Activated CD4-positive, CD25-positive, alpha-beta regulatory T cell treated with anti-CD3 and anti-CD28 coated beads, Interleukin-2, amount 50 U/mL, for 72 hours (primary cell): ENCODE data around the gene LARGE1.

Source experiments
- DNase-seq: peaks from one replicate; pipeline ENCODE4 v3.0.0; 2021

The LARGE1 gene

DNA sequence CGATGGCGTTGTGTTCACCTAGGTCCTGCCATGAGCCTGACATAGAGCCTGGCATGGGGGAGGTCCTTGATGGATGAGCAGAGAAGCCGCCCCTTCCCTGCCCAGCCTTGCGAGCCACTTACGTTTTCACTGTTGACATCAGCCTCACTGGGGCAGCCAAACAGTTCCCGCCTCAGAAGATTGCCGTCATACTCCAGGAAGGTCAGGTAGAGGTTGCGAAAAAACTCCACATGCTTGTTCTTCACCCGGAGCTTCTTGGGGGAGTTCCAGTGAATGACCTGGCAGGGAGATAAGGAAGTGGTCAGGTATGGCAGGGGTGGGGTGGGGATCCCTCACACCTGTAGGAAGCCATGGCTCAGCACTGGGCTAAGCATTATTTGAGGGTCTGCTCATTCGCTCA is 582.8 kb downstream of the LARGE1 start:
- no peak for DNase-seq

DNA sequence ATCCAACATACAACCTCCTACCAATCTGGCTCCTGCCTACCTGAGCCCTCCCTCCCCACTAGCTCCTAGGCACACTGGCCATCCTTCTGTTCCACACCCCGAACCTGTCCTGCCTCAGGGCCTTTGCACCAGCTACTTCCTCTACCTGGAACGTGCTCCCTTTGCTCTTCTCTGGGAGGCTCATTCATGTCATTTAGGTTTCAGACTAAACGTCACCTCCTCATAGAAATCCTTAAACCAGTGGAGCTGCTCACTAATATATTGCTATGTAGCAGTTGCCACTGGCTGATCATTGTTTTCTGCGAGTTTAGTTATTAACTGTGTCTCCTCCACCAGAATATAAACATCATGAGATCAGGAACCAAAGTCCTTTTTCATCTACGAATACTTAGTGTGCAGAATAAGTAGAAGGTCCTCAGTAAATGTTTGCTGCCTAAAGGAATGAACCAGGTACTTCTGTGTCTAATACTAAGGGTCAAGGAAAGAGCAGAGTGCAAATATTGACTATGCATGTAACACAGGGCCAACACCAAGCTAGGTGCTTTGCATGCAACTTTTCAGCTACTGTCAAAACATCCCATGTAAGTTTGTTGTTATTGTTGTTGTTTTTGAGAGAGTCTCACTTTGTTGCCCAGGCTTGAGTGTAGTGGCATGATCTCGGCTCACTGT is 584.5 kb downstream of the LARGE1 start:
- DNase-seq, result no peak

DNA sequence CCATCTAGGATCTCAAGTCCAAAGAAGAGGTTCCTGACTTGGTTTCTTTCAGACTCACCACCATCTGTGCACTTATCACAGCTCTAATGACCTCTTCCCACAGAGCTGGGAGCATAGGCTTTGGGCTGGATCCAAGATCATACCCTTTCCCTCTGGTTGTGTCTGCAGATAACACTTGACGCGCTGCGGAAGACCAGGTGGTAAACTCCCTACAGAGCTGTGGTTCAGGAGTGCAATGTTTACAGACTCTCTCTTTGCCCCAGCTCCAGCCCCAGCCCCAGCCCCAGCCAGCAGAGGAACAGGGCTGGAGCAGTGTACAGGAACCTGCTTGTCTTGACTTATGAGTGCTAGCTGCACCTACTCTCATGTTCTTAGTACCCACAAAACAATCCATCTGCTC is 587.7 kb downstream of the LARGE1 start:
- DNase-seq, result no peak

DNA sequence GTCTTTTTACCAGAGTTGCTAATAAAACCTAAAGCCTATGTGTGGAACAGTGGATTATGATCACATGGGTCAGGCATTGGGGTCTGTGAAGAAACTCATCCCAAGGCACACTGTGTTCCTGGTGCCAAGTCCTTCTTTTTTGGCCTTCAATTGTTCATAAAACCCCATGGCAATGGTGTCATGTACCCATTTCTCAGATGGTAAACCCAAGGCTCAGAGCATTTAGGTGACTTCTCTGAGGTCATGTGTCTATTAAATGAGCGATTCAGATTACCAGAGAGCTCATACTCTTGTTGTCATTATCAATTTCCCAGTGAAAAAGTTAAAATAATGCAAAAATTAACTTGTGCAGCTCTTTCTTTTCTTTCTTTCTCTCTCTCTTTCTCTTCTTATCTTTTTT is 589.3 kb downstream of the LARGE1 start:
- no peak for DNase-seq

DNA sequence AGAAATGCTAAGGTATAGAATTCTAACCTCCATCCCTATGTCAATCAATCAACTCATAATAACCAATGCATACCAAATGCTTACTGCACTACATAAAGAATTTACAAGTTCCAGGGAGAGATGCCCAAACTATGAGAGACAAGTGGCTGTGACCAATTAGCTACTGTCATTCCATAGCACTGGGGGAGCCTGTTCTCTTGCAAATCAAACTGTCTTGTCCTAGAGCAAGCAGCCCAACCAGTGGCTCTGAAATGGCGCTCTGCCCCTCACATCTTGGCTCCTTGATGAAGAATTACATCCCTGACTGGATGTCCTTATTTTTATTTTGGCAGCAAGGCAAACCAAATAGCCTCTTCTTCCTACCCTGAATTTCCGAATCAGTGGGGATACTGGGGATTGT is 589.7 kb downstream of the LARGE1 start:
- DNase-seq, result no peak

DNA sequence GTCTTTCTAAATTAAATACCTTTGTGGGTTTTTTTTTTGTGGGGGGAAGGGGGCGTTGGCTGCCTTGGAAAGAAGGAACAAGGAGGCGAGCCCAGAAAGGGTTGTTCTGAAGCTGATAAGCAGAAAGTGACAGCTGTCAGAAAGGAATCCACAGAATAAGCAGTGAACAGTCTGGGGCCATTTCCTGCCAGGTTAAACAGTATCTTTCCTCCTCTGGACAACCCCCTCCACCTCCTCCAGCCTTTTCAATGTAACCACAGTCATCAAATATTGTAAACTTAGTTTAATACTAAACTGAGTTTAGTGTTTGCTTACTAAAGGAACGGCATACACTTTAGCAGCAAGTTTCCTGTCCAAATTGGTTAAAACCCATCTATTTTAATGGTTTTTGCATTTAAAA is 590.9 kb downstream of the LARGE1 start:
- DNase-seq, result no peak

DNA sequence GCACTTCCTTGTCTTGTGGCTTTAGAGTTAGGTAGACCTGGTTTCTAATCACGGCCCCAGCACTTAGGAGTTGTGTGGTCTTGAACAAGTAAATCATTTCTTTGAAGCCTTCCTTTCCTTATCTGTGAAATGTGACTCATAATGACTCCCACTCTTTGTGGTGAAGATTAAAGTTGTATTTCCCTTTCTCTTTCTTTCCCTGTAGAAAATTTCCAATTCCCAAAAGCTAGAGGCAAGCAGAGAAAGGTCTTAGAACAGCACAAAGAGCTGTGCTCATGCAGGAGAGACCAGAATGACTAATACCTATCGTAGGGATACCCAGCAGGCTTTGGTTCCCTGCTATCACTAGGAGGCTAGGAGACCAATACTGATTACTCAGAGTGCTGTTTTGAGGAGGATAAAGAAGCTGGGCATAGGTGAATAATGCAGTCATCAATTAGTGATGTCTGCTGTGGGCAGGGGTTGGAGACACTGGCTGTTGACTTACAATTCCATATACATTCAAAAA is 591.4 kb downstream of the LARGE1 start:
- DNase-seq, result no peak

DNA sequence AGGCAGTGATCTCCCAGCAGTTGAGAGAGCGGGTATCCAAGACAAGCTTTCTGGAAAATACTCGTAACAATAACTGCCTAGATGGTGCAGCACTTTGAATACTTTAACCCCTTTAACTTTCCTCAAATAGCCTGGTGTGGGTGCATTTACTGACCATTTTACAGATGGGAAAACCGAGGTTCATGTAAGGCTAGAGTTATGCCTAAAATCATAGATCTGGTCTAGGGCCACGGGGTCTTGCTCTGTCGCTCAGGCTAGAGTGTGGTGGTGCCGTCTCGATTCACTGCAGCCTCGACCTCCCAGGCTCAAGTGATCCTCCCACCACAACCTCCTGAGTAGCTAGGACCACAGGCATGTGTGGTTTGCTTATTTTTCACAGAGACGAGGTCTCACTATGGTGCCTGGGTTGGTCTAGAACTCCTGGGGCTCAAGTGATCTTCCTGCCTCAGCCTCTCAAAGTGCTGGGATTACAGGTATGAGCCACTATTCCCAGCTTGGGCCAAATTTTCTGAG is 592.9 kb downstream of the LARGE1 start:
- no peak for DNase-seq

DNA sequence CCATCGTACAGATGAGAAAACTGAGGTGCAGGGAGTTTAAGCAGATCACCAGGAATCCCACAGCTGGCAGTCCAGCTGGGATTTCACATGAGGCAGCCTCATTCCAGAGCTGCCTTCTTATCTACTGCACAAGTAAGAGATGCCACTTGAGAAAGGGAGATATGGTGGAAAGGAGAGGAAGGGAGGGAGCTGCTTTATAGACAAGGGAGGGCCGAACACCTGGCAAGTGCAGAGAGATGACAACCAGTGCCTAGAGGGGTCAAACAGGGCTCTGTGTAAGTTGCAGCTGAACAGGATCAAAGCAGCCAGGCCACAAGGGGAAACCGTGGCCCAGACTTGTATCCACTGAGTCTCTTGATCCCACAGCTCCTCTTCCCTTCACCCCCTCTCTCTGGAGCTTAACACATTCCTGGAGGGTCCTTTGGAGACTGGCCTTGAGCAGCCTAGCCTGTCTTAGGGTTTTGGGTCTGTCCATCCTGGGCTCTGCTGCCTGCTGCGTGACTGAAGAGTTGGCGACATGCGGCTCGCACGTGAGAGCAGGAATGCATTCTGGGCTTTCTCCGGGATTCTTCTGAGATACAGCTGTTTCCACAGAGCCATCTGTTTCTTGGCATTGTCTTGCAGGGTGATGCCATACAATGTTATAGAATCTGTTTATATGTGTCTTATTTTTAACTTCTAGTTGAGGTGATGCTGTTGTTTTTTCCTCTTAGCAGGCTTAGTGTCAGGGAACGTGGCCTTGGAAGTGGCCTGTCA is 593.6 kb downstream of the LARGE1 start:
- no peak for DNase-seq

DNA sequence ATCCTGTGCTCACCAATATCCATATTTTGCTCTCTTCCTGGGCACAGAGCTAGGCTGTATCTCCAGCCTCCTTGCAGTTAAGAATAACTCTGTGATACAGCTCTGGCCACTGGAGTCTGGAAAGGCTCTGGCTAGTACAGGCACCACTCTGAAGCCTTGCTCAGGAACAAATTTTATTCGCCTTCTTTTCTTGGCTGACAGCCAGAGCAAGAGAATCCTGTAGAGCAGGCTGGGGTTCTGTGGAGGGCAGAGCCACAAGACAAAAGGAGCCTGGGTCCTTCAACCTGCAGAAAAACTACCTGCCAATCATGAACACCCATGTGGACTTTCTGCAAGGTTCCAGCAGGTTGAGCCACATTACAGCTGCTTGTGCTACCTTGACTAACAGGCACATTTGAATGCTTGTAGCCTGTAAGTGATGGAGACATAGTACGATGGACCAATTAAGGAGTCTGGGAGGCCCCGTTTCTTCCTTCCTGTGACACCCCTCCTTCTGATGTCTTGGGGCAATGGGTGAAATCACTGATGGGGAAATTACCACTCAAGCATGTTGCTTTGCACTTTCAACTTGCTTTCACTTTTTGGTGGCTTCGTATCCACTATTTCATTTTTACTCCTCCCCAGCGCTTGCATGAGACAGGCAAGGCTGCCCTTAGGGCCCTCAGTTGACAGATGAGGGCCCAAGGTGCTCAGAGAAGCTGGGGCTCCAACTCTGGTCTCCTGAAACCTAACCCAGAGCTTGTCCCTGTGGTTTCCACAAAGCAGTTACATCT is 594.9 kb downstream of the LARGE1 start:
- DNase-seq, result no peak

DNA sequence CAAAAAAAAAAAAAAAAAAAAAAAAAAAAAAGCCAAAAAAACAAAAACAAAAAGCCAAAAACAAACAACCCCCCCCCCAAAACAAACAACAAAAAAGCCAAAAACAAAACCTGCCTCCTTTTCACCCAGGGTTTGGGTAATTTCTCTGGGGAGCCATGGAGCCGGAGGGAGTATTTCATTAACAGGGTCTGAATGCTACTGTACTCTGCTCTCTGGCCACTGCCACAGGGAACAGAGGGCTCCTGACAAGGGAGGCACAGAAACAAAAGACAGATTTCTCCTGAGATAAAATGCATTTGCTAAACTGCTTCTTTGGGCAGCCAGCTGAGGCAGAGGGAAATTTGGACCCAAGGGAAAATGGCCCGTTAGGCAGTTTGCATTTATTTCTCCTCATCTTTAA is 596.0 kb downstream of the LARGE1 start:
- DNase-seq, result no peak

DNA sequence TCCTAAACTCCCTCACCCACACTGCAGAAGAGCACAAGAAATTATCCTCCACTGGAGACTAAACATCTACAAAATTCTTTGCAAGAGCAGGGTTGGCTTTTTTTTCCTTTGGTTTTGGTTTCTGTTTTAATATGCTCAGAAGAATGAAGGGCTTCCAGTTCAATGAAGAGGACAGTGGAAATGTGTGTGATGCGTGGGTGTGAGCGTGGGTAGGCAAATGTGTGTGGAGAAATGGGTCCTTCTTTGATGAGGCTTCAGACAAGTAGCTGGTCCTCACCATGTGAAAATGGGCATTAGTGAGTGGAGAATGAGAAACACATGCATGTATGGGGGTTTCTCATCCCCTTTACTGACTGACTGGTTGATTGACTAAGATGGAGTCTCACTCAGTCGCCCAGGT is 598.8 kb downstream of the LARGE1 start:
- DNase-seq, result no peak

DNA sequence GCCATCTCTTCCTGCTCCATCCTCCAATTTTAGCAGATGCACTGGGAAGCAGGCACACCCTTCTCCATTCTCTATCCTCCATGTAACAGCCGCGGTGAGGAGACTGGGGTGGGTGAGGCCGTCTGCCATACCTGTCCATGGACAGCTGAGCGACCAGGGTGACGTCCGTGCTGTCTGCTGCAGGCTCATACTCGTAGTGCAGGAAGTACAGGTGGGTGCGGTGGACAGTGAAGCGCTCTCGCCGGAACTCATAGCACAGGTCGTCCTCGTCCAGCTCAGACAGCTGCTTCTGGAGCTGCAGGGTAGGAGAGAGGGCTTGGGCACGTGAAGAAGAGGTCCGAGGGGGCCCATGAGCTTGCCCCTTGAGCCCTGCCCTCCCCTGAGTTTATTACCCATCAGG is 604.3 kb downstream of the LARGE1 start:
- DNase-seq, result no peak

DNA sequence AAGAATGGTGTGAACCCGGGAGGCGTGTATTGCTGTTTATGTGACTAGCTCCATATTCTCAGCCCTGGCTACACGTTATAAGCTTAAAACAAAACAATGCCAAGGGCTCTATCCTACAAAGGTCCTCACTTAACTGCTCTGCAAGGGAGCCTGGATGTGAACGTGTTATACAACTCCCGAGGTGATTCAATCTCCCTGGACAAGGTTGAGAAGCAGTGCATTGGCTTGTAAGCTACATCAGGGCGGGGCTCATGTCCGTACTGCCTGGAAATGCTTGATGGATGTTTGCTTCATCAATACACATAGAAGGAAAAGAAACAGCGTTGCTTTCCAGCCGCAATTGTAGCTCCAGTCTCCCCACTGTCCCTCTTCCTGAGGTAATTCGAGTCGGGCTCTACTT is 605.2 kb downstream of the LARGE1 start:
- no peak for DNase-seq

DNA sequence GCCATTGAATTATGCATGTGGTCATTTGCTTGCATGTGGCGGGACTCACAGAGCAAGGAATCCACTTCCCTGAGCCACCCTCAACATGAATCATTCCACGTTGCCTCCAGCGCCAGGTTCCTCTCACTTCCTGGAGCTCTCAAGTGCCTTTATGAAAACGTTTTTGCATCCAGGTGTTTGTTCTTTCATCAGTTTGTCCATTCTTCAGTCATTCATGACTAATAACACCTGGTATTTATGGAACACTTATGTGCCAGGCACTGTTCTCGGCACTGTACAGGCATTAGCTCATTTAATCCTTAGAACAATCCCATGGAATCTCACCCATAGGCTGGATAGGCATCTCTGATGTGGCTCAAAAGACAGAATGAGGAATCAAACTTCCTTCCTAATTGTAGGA is 606.0 kb downstream of the LARGE1 start:
- DNase-seq, result no peak

DNA sequence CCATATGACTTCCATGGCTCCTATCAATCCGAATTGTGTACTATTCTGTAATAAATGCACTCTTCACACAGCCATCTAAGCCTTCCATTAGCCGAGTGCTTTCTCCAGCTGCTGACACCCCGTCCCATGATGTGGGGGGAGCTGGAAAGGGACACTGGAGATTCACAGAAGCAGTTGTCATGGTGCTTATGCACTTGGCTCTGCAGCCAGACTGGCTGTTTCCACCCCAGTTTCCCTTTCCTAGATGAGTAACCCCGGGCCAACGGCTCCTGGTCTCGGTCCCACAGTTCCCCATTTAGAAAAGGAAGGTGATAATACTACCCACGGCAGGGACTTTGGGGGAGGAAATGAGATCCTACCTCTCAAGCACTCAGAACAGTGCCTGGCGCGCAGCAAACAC is 617.2 kb downstream of the LARGE1 start:
- no peak for DNase-seq

DNA sequence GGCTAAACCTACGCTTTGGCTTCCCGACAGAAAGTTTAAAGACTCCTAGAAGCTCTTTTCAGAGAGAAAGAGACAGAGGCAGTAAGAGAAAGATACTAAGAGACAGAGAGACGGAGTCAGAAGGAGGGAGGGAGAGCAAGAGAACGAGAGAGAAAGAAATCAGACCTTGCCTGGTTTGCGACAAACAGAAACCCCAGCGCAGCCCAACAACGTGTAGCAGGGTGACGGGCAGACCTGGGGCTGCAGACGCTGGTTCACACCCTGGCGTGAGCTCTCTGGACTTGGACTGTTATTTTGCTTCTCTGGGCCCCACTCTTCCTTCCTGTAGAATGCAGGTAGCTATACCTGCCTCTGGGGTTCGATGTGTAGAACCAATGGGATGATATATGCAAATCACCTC is 617.7 kb downstream of the LARGE1 start:
- no peak for DNase-seq

DNA sequence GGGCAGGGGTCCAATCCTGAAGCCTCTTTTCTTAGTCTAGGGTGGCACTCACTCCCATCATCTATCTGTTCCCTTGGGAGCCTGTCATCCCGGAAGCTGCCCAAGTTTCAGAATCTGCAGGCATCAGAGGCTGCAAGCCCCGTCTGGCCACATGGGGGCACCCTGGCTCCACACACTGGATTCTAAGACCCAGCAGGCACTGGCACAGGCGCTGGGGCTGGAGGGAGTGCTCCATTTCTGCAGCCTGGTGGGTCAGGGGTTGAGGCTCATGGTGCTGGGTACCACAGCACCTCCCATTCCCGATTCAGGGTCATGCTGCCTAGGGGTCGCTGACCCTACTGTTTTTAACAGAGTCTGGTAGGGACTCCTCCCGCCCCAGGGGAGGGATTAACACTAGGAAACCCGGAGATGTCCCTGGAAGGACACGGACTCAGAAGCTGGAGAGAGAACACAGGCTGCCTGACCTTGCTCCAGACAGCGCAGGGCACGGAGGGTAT is 618.2 kb downstream of the LARGE1 start:
- DNase-seq, result peak; percentile 61

DNA sequence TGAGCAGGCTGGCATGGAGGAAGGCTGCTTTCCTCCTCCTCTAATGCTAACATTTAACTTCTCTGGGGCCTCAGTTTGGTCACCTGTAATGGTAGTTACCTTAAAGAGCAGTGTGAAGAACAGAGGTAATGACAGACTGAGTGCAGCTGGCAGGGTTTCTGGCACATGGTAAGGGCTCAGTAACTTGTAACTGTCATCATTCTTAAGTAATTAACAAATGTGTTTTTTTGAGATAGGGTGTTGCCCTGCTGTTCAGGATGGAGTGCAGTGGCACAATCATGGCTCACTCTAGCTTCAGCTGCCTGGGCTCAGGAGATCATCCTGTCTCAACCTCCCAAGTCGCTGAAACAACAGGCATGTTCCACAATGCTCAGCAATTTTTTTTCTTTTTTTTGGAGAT is 620.1 kb downstream of the LARGE1 start:
- DNase-seq, result no peak

DNA sequence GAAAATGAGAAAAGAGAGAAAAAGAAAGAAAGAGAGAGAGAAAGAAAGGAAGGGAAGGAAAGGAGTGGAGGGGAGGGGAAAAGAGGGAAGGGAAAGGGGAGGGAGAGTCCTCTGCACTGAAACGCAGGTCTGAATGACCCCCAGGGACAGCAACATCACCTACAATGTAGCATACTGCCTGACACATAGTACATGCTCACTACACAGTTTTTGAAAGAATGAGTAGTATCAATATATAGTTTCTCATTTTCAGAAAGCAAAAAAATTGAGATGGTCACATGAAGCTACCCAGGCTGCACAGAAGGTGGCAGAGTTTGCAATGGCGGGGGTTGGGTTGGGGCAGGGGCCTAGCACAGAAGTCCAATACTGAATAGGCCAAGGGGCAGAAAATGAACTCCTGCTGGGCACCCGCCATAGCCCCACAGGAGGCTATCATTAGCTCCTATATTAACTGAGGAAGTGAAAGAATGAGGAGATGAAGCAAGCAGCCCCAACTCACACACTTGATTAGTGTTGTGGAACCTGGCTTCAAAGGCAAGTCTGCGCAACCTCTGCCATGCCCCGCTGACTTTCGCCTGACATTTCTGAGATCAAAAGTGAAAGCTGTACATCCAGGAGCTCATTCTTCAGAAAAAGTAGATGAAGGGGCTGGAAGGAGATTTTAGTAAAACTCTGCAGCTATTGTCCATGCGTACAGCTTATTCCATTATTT is 620.9 kb downstream of the LARGE1 start:
- no peak for DNase-seq

DNA sequence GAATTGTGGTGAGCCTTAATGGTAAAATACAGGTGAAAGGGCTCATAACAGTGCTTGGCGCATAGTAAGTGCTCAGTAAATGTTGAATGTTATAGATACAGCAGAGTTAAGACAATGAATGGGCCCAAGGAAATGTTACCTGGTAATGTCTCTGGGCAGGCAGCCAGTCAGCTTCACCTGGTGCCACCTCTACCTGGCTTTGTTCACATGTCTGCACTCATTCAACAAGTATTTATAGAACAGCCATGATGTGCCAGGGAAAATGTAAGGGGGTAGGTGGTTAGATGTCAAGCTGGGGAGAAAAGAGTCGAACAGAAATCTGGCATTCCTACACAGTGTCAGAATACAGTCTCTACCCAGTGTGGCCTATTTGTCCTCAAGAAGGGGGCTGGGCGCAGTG is 623.3 kb downstream of the LARGE1 start:
- no peak for DNase-seq

DNA sequence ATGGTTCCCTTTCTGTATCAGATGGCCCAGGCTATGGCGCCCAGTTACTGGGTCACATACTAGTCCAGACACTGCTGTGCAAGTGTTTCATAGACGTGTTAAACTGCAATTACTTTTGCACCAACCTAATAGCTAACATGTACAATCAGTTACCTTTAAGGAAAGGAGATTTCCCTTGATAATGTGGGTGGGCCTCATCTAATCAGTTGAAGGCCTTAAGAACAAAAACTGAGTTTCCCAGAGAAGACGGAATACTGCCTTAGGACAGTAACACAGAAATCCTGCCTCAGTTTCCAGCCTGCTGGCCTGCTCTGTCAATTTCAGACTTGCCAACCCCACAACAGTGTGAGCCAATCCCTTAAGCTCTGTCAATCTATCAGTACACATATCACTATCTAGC is 632.2 kb downstream of the LARGE1 start:
- DNase-seq, result no peak

DNA sequence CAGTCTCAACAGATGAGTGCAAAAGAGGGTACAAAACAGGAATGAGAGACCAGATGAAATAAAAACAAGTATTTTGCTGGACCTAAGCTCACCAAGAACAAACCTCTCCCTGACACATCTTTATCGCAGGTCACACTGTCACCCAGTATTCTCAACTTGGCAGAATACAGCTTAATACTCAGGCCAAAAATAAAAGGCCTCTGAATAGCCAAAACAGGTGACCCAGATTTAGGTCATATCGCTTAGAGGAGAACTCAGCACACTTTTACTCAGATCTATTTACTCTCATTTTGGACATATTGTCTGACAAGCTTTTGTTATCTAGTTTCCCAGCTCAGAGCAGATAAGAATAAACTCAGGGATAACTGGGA is 645.2 kb downstream of the LARGE1 start:
- DNase-seq, result no peak
